GM19395 (cell line): ENCODE measurements around the gene DMD.

Experiments
- ATAC-seq: cut with Tn5 transposase; IDR thresholded peaks from one replicate; pipeline ENCODE4 v1.9.1; 2021; ENCODE audit warnings: mild to moderate bottlenecking, moderate library complexity; ENCODE audit not compliant: unreplicated experiment

DMD gene

DNA sequence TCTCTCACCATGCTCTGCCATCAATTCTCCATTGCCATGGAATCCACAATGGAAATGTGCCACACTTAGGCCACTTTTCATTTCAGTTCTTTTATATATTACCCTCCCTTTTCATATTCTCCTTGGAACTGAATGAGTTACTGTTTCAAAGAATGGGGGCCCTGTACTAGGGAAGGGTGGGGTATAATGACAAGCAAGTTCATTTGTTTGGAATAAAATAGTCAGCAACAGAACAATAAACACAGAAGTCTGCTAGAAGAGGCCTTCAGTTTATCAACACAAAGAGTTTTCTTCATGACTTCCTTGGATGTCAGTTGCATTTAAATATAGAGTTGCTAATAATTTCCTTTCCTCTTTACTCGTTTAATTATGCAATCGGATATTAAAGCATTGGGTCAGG, 1661.2 kb downstream of the DMD start:
- ATAC-seq = no peak

DNA sequence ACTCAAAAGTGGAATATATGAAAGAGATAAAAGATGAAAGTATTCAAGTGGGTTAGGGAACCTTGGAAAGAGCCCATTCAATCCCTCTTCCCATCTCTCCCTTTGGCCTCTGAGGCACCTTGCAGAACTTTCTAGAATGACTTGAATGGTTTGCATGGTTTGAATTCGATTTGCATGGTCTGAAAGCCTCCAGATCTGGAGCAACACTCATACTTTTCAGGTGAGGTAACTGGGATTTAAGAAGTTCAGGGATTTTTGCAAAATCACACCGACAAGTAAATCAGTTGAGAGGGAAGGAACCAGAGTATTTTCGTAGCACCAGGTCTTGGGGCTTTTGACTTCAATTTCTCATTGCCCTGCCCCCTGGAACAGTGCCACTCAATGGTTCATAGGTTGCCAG, 1663.5 kb downstream of the DMD start:
- ATAC-seq = no peak

DNA sequence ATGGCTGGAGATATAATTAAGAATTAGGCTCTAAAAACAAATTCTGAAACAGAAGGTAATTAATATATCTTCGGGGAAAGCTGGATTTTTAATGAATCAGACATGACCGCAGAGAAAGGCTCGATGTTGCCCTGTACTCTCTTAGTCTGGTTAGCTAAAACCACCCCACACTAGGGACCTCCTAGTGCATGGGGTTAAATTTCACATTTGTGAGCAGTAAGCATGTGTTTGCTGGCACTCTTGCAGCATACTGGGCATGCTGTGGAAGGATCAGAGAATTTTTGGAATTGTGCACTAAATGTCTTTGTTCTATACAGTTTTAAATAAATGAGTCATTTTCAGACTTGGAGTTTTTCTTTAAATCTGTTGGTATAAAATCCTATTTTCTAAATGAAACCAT, 1663.9 kb downstream of the DMD start:
- no peak for ATAC-seq

DNA sequence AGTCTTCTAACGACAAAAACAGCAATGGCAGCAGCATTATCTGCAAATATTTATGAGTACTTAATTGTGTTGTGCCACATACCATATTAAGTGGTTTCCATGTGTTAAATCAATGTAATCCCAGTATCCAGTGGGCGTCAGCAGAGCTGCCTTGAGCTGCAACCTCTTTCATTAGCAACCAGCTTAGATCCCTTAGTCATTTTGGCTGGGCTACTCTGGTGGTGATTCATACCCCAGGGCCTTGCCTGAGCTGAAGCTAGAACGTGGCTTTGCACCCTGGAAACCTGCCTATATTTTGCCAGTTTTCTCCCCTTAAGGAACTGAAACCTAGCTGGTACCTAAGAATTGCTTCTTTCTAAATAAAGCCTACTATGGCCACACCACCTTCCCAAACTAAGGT, 1665.2 kb downstream of the DMD start:
- no peak for ATAC-seq

DNA sequence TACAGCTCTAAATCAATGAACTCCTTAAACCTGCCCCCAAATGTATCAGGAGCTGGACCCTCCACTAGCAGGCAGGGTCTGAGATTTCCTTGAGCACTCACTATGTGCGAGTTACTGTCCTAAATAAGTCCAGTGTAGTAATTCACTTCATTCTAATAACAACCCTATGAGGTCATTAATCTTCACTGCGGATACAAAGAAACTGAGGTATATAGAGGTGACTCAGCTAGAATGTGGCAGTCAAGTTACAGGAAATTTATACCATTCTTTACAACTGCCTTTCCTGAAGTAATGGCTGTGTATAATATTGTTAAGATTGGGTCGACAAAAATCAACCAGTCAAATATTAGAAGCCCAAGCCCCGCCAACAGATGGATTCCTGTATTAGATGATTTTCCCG, 1665.6 kb downstream of the DMD start:
- no peak for ATAC-seq

DNA sequence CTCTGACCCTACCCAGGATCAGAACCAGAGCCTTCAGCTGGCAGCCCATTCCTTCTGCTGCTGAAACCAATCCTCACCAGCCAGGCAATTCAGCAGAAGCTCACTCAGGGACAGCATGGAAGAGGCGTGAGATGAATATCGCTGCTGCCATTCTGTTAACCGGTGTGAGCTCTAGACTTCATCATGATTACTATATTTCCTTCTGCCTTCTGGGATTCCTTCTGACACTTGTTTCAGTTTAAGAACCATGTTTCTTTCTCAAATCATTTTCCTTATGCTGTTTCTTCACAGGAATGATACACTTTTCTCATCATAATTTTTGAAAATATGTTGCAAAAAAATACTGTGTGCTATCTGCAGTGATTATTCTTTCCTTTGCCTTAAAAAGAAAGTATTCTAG, 1666.2 kb downstream of the DMD start:
- ATAC-seq = no peak

DNA sequence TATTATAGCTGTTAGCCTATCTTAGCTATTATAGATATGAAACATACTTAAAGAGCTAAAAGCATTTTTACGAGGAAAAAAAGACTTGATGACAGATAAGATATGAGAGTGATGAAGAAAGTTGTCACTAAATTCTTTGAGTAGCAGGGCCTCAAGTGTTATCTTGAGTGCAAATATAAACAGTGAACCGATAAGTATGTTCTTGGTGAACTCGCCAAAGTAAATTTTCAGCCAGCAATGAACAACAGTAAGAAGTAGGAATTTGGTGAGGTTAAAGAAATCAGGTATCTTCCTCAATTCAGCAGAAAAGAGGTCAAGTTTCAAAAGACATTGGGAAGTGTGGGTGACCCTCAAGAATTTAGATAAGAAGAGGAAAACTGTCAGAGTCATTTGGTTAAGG, 1667.7 kb downstream of the DMD start:
- ATAC-seq = no peak

DNA sequence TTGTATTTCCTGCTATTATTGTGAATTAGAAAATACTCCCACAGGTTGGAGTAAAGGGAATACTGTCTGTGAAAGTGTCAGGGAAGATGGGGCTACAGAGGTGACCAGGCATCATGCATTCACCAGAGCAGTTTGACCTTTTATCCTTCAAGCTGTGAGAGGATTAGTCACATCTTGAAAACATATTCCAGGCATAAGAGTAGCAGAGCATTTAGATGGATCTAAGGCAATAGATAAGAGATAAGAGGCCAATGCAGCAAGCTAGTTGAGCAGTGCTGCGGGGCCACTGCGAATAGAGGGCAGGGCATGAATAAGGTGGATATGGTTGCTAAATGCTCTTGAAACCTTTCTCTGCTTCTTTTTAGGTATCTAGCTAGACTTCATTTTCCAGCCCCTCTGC, 1668.8 kb downstream of the DMD start:
- ATAC-seq = no peak

DNA sequence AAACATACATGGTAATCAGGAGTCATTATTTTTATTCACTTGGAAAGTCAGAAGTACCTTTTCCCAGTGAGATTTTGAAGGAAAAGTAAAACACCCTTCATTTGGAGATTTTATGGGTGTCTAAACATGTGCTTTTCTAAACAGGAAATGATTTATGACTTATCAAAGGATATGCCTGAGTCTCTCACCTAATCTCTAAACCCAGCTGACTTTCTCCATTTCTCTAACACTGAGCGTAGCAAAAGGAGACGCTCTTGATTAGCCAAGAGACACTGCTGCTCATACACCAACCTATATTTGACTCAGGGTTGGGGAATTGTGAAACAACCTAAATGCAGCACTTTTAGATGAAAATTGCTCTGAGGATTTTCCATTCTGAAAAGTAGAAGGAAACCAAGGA, 1671.0 kb downstream of the DMD start:
- no peak for ATAC-seq

DNA sequence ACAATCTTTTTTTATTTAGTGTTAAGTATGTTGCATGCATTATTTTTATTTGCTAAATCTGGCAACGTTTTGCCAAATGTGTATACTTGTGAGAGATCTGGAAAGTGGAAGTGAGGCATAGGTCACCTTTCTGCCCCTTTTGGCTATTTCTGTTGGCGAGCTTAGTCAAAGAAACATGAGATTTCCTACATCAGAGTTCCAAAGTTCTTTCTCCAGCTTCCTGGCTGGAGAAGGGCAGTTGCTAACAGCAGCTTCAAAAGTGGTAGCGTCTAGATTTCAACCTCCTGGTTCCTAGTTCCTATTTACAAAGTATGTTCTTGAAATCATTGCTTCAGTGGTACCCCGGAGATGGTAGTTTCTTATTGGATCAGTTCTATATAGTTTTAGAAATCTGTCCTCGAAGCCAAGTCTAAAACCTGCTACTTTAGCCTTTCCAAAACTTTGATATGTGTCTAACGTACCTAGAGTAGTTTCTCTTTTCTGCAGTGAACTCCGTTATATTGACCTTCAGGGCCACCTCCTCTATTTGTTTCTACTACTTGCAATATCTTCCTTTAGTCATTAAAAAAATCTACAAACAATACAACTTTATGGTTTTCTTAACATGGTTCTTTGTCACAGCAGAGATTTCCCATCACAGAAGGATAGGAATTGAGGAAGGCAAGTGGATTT, 1683.8 kb downstream of the DMD start:
- ATAC-seq = no peak

DNA sequence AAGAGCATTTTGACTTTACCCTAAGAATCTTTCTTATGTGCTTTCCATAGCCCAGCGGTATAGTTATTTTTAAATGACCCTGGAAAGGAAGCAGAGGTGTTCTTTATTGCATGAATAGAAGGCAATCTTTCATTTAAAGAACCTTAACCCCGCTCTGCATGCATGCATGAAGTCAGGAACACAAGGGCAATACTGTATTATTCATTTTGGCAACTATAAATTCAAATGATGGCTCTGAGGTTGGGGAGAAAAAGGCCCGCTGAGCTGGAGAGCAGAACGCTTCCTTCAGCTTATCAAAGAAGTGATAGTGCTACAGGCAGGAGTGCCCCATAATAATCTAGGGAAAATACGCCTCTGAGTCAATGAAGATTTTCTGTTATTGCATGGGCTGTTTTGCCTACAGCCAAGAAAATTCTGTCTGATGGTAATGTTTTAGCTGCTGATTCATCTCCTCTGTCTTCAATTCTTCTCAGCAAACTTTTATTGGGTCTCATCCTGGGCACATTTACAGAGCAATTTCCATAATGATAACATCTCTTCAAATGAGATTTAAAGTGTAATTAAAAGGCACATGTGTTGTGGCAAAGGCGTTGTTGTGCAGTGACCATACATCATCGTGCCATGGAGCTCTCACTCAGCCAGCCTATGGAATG, 1687.3 kb downstream of the DMD start:
- no peak for ATAC-seq

DNA sequence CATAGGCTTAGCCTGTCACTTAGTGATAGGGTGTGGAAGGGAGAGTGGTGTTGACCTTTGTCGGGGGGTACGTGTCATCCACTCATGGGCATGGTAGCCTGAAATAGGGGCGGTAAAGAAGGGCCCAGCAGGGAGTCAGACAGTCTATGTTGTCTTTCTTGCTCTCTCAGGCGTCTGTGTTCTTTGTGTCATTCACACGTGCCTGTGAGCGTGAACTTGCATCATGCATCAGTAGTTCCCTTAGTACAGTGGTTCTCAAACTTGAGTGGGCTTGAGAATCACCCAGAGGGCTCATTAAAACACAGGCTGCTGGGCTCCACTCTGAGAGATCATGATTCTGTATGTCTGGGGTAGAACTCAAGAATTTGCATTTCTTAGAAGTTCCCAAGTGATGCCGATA, 1688.6 kb downstream of the DMD start:
- ATAC-seq = no peak

DNA sequence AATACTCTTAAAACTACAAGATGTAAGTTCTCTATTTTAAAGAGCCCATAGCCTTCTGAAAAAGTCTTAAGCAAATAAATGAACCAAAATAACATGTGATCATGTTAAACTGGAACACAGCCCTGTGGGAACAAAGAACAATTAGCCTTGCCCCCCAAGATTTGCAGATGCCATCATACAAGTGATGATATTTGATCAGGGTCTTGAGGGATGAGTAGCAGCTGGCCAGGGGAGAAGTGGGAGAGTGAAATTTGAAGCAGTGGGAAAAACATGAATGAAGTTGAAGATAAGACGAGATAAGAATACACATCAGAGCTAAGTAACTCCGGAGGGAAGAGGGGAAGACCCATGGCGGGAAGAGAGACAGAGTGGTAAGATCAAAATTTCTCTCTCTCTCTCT, 1689.4 kb downstream of the DMD start:
- no peak for ATAC-seq

DNA sequence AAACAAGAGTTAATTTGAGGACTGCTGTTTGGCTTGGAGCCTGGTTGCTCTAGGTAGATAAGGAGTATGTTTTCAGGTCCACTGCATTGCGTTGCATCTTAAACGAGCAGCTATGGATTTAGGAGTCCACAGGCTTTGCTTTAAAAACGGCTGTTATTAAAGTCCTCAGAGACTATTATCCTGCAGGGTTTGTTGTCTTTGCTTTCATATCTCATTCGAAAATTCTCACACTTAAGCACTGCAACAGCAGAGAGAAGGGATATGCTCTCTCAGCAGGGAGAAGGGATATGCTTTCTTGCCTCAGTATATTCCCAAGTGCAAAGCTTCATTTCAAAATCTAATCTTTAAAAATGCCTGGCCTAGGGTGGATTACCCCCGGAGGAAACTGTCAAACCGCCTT, 1694.8 kb downstream of the DMD start:
- ATAC-seq = no peak

DNA sequence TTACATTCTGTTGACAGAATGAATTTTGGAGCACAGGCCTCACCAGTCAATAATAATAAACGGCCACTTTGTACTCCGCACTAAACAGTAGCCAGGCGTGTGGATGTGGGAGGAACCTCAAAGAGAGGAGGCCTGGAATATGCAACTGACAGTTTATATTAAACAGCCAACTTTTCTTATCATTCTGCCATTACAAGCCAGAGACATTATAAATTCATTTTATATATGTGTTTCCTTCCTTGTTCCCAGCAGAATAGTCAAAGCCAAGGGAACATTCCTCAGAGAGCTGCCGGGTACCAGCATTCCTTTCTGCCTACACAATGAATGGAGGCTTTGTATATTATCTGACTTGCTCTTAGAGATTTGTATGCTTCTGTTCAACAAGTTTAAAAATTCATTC, 1703.0 kb downstream of the DMD start:
- no peak for ATAC-seq

DNA sequence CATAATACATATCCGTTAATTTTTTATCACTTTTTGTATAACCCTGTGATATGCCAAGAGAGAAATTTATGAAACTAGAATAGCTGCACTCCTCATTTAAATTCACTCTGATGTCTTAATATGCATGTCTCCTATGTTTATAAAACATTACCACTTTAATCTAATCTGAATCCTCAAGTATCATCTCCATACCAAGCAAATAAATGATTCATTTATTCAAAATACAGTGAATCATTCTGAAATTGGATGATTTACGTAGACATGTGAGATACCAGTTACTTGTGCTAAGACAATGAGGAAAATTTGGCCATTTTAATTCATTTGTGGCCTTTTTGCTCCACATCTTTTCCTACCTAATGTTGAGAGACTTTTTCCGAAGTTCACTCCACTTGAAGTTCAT, 1704.4 kb downstream of the DMD start:
- ATAC-seq = no peak

DNA sequence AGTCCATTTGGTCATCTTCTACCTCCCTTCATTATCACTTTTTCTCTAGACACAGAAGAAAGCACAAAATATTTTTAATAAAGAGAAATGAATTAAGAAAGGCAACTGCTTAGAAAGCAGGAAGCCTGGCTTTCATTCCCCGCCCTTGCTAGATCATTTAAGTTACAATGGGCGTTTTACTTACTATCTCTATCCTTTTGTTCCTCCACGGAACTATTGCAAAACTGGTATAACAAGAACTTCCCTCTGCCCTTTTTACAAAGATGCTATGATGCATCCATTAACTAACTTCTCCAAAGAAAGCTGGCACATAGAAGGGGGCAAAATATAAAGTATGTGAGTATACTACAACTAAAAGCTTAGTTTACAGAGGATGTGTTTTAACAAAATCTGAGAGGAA, 1705.0 kb downstream of the DMD start:
- no peak for ATAC-seq

DNA sequence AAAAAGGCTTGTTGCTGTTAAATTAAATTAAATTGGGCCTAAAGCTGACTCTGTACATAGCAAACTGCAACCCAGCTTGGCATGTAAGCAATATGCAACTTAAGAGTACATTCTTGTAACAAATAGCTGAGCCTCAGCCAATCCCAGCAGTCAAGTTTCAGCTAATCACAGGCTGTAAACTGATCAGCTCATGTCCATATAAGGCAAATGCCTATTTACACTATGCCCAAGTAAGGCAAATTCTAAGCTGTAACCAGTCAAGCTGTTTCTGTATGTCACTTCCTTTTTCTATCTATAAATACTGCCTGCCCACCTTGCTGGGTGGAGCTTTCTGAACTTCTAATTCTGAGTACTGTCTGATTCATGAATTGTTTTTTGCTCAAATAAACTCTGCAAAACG, 1710.4 kb downstream of the DMD start:
- ATAC-seq = no peak

DNA sequence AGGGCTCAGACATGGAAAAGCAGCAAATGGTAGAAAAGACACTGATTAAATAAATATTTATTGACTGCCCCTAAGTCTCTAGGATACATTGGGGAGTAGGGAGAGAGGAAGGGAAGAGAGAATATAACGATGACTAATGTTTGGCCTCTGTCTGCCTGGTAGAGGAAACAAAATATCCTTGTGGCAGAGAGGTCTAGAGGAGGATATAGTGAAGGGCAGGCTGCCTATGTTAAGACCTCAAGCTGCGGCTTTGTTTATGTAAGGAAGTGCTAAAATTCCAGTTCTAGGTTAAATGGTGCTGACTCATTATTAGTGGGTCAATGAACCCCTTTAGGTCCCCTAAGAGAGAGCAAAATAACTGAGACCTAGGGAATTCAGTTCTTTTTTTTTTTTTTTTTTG, 1712.2 kb downstream of the DMD start:
- ATAC-seq = no peak

DNA sequence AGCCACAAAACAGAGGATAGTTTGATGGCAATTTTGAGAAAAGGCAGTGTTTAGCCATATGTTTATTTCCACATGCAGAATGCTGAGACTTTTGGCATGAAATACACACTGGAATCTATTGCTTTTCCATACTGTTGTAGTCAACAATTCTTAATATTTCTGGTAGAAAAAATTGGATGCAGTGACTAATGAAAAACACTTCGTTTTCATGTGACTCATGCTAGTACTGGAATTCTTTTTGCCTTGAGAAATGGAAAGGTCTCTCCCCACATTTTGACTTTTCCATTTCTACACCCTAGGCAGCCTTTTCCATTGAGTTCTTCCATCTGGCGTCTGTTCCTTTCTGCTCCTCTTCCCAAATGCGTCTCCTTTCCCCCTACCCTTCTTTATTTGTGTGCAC, 1714.3 kb downstream of the DMD start:
- ATAC-seq = no peak

DNA sequence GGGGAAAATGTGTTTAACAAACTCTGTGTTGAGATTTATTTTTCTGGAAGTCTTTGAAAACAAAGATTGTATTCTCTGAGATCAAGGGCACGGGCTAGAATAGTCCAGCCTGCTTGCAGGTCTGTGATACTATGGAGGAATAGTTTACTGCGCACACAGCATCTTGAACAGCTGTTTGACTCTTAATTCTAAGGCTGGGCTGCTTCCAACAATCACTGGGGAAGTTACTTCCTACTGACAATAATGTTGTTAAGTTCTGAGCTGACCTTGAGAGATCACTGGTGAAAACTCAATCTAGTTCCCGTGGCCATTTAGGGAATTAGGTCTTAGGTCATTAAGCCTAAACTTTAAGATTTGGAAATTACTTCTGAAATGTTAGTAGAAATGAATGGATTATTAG, 1723.4 kb downstream of the DMD start:
- ATAC-seq = no peak

DNA sequence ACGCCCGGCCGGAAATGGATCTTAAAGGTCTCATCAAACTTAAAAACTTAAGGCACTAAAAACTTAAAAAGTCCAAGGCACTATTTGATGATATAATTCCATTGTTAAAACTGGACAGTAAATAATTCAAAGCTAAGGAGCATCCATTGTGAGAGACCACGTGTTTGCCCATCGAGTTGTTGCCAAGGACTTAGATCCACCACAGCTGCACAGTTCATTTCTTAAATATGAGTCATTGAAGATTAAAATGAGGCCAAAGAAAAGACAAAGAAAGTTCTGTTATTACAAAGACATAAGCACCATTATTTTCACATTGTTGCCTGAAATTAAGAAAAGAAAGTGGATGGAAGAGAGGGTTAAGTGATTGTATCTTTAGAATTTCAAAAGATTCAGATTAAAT, 1728.0 kb downstream of the DMD start:
- ATAC-seq = no peak

DNA sequence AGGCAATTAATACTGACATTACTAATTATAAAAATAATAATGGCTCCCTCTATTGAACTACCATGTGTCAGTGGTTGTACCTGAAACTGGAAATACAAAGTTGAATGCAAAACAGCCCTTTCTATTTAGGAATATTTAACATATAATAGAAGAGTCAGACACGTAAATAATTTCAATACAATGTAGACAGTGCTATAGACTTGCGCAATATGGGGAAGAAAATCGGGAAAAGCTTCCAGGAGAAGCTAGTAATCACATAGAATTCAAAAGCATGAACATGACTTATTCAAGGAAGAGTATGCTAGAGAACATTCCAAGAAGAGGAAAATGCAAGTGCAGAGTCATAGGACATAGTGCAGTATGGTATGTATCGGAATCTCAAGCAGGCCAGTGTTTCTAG, 1730.7 kb downstream of the DMD start:
- ATAC-seq = no peak
